Endothelial cell (in vitro differentiated cells): ENCODE measurements around the gene CPT2. TPM values are rescaled to one million over a fixed set of nuclear protein-coding genes. Genes with fewer than 3 reads are reported as not detected.
A peak's percentile ranks its signal among the peaks of the same experiment; 100 is the strongest.
"Not testable (repeated sequence)": the region's sequence is repeated elsewhere in the genome, so short reads cannot be mapped to it uniquely, and the experiment has no call there.

ENCODE experiments used
- DNase-seq: peaks from one replicate; pipeline ENCODE4 v3.0.0; 2021; ENCODE audit warnings: low spot score
- H3K27ac Mint-ChIP-seq: one replicate; pipeline ENCODE4 v1.8.0; 2021; ENCODE audit warnings: mixed read lengths, inconsistent platforms; ENCODE audit not compliant: unreplicated experiment
- H3K27me3 Mint-ChIP-seq: one replicate; pipeline ENCODE4 v1.8.0; 2021; ENCODE audit warnings: mild to moderate bottlenecking, moderate library complexity, mixed read lengths, inconsistent platforms; ENCODE audit not compliant: unreplicated experiment
- H3K36me3 Mint-ChIP-seq: one replicate; pipeline ENCODE4 v1.8.0; 2021; ENCODE audit warnings: mild to moderate bottlenecking, low read depth, mixed read lengths, inconsistent platforms; ENCODE audit not compliant: unreplicated experiment
- H3K4me1 Mint-ChIP-seq: one replicate; pipeline ENCODE4 v1.8.0; 2021; ENCODE audit warnings: mild to moderate bottlenecking, mixed read lengths, inconsistent platforms; ENCODE audit not compliant: unreplicated experiment
- H3K4me3 Mint-ChIP-seq: one replicate; pipeline ENCODE4 v1.8.0; 2021; ENCODE audit warnings: mild to moderate bottlenecking, mixed read lengths, inconsistent platforms; ENCODE audit not compliant: unreplicated experiment
- H3K9me3 Mint-ChIP-seq: one replicate; pipeline ENCODE4 v1.8.0; 2021; ENCODE audit warnings: mixed read lengths, inconsistent platforms; ENCODE audit not compliant: unreplicated experiment
- total RNA-seq: library from RNA; stranded (reverse); fragmentation: NEBNext Ultra II Directional; extraction: Animal tissue kit (Norgen Biotek cat#: 25700); gene quantifications from one replicate; pipeline ENCODE4 v1.2.1, GENCODE V29; 2021; ENCODE audit not compliant: unreplicated experiment
- TF ChIP-seq, protein P1 (sequence below): fragments of 200-600 bp; sonication (generic); IDR thresholded peaks from one replicate; pipeline ENCODE4 v1.5.0; 2021; ENCODE audit warnings: antibody characterized with exemption; ENCODE audit not compliant: unreplicated experiment

Gene CPT2
- total RNA-seq, 1 donor from 2014 or later = 17.6 TPM

- H3K27me3 Mint-ChIP-seq = peaks cover 5% of the 10 kb centered on the region
- no peak for DNase-seq
- H3K4me3 Mint-ChIP-seq = peak overlapping the region; percentile 28
- H3K27ac Mint-ChIP-seq = no peak overlapping the region
- H3K36me3 Mint-ChIP-seq = peaks cover 54% of the 10 kb centered on the region
- TF ChIP-seq, protein P1, sequence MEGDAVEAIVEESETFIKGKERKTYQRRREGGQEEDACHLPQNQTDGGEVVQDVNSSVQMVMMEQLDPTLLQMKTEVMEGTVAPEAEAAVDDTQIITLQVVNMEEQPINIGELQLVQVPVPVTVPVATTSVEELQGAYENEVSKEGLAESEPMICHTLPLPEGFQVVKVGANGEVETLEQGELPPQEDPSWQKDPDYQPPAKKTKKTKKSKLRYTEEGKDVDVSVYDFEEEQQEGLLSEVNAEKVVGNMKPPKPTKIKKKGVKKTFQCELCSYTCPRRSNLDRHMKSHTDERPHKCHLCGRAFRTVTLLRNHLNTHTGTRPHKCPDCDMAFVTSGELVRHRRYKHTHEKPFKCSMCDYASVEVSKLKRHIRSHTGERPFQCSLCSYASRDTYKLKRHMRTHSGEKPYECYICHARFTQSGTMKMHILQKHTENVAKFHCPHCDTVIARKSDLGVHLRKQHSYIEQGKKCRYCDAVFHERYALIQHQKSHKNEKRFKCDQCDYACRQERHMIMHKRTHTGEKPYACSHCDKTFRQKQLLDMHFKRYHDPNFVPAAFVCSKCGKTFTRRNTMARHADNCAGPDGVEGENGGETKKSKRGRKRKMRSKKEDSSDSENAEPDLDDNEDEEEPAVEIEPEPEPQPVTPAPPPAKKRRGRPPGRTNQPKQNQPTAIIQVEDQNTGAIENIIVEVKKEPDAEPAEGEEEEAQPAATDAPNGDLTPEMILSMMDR = no peak
- no peaks in the 10 kb centered on the region for H3K4me1 Mint-ChIP-seq
- peaks cover 8% of the 10 kb centered on the region for H3K9me3 Mint-ChIP-seq
These were observed 6.8 kb downstream of the CPT2 start for GRCh38 chr1:53203466-53203865.

DNA sequence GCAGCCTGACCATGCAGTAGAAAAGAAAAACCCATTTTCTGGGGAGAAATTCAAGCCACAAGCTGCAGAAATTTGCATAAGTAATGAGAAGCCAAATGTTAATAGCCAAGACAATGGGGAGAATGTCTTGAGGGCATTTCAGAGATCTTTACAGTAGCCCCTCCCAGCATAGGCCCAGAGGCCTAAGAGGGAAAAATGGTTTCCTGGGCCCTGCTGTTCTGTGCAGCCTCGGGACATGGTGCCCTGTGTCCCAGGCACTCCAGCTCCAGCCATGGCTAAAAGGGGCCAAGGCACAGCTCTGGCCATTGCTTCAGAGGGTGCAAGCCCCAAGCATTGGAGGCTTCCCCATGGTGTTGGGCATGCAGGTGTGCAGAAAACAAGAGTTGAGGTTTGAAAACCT is 8.9 kb downstream of the CPT2 start:
- Mint-ChIP-seq H3K4me3 (peak overlapping the region; percentile 86), H3K36me3 (peaks cover 64% of the 10 kb centered on the region)
- not testable (repeated sequence) for H3K27me3 Mint-ChIP-seq, H3K27ac Mint-ChIP-seq, H3K4me1 Mint-ChIP-seq, H3K9me3 Mint-ChIP-seq, DNase-seq

DNA sequence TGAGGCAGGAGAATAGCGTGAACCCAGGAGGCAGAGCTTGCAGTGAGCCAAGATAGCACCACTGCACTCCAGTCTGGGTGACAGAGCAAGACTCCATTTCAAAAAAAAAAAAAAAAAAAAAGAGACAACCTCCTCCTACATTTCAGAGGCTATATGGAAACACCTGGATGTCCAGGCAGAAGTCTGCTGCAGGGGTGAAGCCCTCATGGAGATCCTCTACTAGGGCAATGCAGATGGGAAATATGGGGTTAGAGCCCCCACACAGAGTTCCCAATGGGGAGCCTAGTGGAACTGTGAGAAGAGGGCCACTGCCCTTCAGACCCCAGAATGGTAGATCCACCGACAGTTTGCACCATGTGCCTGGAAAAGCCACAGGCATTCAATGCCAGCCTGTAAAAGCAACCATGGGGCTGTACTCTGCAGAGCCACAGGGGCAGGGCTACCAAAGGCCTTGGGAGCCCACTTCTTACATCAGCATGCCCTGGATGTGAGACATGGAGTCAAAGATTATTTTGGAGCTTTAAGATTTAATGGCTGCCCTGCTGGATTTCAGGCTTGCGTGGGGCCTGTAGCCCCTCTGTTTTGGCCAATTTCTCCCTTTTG is 9.6 kb downstream of the CPT2 start:
- H3K36me3 Mint-ChIP-seq = peaks cover 67% of the 10 kb centered on the region
- H3K9me3 Mint-ChIP-seq, DNase-seq, H3K4me1 Mint-ChIP-seq, H3K27ac Mint-ChIP-seq, H3K27me3 Mint-ChIP-seq: not testable (repeated sequence)
- H3K4me3 Mint-ChIP-seq = peak overlapping the region; percentile 66

GRCh38 chr1:53206735-53207379 is 10.2 kb downstream of the CPT2 start:
- Mint-ChIP-seq H3K4me3 (peak overlapping the region; percentile 66), H3K9me3 (peaks cover 8% of the 10 kb centered on the region), H3K27ac (no peak overlapping the region), H3K4me1 (no peaks in the 10 kb centered on the region), H3K27me3 (peaks cover 5% of the 10 kb centered on the region), H3K36me3 (peaks cover 69% of the 10 kb centered on the region)
- no peak for DNase-seq
- TF ChIP-seq, protein P1 = no peak

GRCh38 chr1:53207726-53208125 is 11.1 kb downstream of the CPT2 start:
- TF ChIP-seq, protein P1 = no peak
- peak overlapping the region; percentile 12 for H3K4me3 Mint-ChIP-seq
- no peak for DNase-seq
- no peak overlapping the region for H3K27ac Mint-ChIP-seq
- peaks cover 8% of the 10 kb centered on the region for H3K9me3 Mint-ChIP-seq
- H3K4me1 Mint-ChIP-seq = no peaks in the 10 kb centered on the region
- H3K27me3 Mint-ChIP-seq = peaks cover 5% of the 10 kb centered on the region
- H3K36me3 Mint-ChIP-seq = peaks cover 68% of the 10 kb centered on the region

- Mint-ChIP-seq H3K36me3 (peaks cover 41% of the 10 kb centered on the region), H3K4me1 (no peaks in the 10 kb centered on the region), H3K4me3 (no peak overlapping the region), H3K27ac (no peak overlapping the region), H3K27me3 (peaks cover 4% of the 10 kb centered on the region), H3K9me3 (peaks cover 8% of the 10 kb centered on the region)
- TF ChIP-seq, protein P1 = no peak
- no peak for DNase-seq
These were observed 13.7 kb downstream of the CPT2 start for GRCh38 chr1:53210352-53210751.
